Right atrium auricular region (tissue), 2 donors: ENCODE data around the gene MMP25. TPM values are rescaled to one million over a fixed set of nuclear protein-coding genes. Genes with fewer than 3 reads are reported as not detected.
A peak's percentile ranks its signal among the peaks of the same experiment; 100 is the strongest.
"Not testable (repeated sequence)": the region's sequence is repeated elsewhere in the genome, so short reads cannot be mapped to it uniquely, and the experiment has no call there.

Source experiments
- DNase-seq: peaks from one replicate; pipeline ENCODE4 v3.0.0-alpha.2; 2019; ENCODE audit warnings: low spot score
- H3K27ac ChIP-seq, 2 donors: fragments of 200-600 bp; sonication (generic); 1 replicate in 1 of 2; 2 replicates in 1 of 2; pipeline ENCODE4 v1.5.1; 2016 to 2019
- H3K27me3 ChIP-seq, 2 donors: fragments of 200-600 bp; sonication (generic); one replicate each; pipeline versions ENCODE4 v1.5.1 to v1.6.0; 2017 to 2019
- H3K36me3 ChIP-seq: fragments of 200-600 bp; sonication (generic); one replicate; pipeline ENCODE4 v1.5.1; 2016
- H3K4me1 ChIP-seq, 2 donors: fragments of 200-600 bp; sonication (generic); one replicate each; pipeline versions ENCODE4 v1.5.1 to v1.6.0; 2017 to 2019
- H3K4me3 ChIP-seq, 2 donors: fragments of 200-600 bp; sonication (generic); 1 replicate in 1 of 2; 2 replicates in 1 of 2; pipeline ENCODE4 v1.5.1; 2017 to 2019; ENCODE audit warnings: mild to moderate bottlenecking in 1 of 2, moderate library complexity in 1 of 2
- H3K9me3 ChIP-seq, 2 donors: fragments of 200-600 bp; sonication (generic); one replicate each; pipeline ENCODE4 v1.5.1; 2019
- CTCF ChIP-seq, 2 donors: fragments of 200-600 bp; sonication (generic); IDR thresholded peaks; one replicate each; pipeline ENCODE4 v1.5.1; 2019; ENCODE audit warnings: antibody characterized with exemption in 2 of 2
- total RNA-seq, 2 donors: library from RNA; depleted of rRNA; stranded (reverse); fragments of >200 nt; gene quantifications; one replicate each; pipeline ENCODE4 v1.1.0, GENCODE V29; 2016

Gene MMP25
- total RNA-seq, 2 donors from 2014 or later, result 0.30 to 1.7 TPM

DNA sequence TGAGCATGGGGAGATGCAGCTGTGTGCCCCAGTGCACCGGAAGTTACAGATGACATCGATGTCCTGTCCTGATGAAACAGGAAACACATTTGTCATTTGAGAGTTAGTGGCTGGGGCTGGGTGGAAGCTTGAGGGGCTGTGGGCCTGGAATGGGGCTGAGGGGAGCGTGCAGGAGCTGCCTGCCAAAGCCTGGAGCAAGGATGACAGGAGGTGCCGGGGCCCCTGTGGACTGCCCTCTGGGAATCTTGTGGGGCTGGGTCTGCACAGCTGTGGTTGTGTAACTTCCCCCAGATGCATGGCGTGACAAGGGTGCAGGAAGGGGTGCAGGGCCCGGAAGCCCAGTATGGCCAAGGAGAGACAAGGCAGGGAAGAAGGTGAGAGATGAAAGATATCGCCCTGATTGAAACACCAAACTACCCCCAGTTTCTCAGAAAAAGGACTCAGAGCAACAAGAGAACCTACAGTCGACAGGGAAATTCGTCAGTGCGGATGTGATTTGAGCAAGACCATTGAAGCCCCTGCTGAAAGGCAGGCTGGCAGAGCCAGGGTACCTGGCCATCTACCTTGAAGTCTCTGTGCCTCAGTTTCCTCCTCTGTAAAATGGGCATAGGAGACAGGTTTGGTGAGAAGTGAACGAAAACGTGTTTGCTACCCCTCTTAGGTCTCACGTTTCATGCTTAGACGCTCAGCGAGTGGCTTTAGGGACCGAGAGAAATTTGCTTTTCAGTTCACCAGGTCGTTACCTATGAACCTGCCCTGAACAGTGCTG lies 8.8 kb downstream of the MMP25 start:
- no peak overlapping the region for H3K4me3 ChIP-seq
- no peaks in the 10 kb centered on the region for H3K9me3 ChIP-seq
- no peak for DNase-seq
- H3K4me1 ChIP-seq, result peaks cover 0 to 19% of the 10 kb centered on the region in 2 donors
- no peaks in the 10 kb centered on the region for H3K27me3 ChIP-seq
- H3K27ac ChIP-seq, result no peak overlapping the region
- TF ChIP-seq CTCF (IDR thresholded peaks at IDR 0.05), result no peak
- no peaks in the 10 kb centered on the region for H3K36me3 ChIP-seq

DNA sequence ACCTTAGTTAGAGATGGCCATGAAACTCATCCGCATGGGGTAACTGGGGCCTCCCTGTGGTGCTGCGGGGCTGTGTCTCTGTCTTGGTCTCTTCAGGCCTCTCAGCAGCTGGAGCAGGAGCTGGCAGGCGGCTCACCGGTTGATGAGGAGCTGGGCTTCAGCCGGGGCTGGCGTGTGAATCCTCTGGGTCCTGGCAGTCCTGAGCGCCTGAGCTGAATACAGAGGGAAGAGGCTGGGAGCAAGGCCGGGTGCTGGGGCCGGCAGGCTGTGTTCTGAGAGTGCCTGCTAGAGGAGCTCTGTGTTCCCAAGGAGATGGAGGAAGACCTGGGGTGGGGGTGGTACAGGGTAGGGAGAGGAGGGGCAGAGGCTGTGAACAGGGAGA lies 9.4 kb downstream of the MMP25 start:
- not testable (repeated sequence) for H3K27me3 ChIP-seq, H3K36me3 ChIP-seq, H3K4me3 ChIP-seq, H3K9me3 ChIP-seq, DNase-seq, H3K27ac ChIP-seq
- peaks cover 0 to 21% of the 10 kb centered on the region in 2 donors for H3K4me1 ChIP-seq

DNA sequence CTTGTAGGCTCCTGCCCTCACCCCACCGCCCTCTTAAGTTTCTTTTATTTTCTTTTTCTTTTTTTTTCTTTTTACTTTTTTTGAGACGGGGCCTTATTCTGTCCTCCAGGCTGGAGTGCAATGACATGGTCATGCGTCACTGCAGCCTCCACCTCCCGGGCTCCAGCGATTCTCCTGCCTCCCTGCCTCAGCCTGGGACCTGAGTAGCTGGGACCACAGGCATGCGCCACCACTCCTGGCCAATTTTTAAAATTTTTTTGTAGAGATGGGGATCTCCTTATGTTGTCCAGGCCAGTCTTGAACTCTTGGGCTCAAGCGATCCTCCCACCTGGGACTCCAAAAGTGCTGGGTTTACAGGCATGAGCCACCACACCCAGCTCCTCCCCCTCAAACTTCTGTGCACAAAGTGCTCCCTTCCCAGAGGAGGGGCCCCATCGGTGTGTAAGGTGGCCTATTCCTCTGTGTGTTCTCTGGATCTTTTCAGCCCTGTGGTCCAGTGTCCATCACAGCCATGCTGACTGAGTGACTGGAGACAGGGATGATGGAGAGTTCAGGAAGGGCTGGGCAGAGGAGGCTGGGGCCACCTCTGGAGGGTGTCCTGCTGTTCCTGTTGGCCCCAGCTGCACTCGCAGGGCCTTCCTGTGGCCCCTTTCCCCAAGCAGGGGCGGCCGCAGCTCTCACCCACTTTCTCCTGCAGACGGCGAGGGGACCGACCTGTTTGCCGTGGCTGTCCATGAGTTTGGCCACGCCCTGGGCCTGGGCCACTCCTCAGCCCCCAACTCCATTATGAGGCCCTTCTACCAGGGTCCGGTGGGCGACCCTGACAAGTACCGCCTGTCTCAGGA lies 10.2 kb downstream of the MMP25 start:
- no peak for DNase-seq
- Histone ChIP-seq H3K27me3 (no peaks in the 10 kb centered on the region), H3K27ac (no peak overlapping the region), H3K4me3 (no peak overlapping the region), H3K36me3 (no peaks in the 10 kb centered on the region), H3K4me1 (peaks cover 0 to 21% of the 10 kb centered on the region in 2 donors), H3K9me3 (no peaks in the 10 kb centered on the region)
- TF ChIP-seq CTCF (IDR thresholded peaks at IDR 0.05), result no peak

DNA sequence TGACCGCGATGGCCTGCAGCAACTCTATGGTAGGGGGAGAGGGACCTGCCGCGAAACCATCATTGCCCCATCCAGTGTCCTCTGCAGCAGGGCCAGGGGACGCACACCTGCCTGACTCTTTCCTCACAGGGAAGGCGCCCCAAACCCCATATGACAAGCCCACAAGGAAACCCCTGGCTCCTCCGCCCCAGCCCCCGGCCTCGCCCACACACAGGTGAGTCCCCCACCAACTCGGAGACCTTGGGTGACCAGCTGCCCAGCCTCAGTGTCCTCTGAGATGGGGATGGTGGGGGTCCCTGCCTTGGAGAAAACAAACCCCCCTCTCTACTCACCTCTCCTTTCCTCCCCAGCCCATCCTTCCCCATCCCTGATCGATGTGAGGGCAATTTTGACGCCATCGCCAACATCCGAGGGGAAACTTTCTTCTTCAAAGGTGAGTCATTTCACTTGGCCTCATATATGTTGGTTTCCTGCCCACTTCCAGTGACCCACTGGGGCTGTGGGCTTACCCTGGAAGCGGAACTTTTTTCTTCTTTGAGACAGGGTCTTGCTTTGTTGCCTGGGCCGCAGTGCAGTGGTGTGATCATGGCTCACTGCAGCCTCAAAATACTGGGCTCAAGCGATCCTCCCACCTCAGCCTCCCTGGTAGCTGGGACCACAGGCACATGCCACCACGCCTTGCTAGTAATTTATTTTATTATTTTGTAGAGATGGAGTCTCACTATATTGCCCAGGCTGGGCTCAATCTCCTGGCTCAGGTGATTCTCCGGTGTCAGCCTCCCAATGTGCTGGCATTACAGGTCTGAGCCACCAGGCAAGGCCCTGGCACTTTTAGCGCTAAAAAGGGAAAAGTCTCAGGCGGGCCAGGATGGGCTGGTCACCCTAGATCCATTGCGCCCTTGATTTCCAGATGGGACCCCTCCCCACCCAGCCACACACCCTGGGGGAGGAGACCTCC lies 11.1 kb downstream of the MMP25 start:
- no peaks in the 10 kb centered on the region for H3K9me3 ChIP-seq
- DNase-seq, result no peak
- H3K27ac ChIP-seq, result no peak overlapping the region
- no peak for TF ChIP-seq CTCF (IDR thresholded peaks at IDR 0.05)
- H3K27me3 ChIP-seq, result no peaks in the 10 kb centered on the region
- H3K4me3 ChIP-seq, result peak overlapping the region in 1 of 2 donors; percentile 95
- H3K36me3 ChIP-seq, result no peaks in the 10 kb centered on the region
- peaks cover 0 to 21% of the 10 kb centered on the region in 2 donors for H3K4me1 ChIP-seq

DNA sequence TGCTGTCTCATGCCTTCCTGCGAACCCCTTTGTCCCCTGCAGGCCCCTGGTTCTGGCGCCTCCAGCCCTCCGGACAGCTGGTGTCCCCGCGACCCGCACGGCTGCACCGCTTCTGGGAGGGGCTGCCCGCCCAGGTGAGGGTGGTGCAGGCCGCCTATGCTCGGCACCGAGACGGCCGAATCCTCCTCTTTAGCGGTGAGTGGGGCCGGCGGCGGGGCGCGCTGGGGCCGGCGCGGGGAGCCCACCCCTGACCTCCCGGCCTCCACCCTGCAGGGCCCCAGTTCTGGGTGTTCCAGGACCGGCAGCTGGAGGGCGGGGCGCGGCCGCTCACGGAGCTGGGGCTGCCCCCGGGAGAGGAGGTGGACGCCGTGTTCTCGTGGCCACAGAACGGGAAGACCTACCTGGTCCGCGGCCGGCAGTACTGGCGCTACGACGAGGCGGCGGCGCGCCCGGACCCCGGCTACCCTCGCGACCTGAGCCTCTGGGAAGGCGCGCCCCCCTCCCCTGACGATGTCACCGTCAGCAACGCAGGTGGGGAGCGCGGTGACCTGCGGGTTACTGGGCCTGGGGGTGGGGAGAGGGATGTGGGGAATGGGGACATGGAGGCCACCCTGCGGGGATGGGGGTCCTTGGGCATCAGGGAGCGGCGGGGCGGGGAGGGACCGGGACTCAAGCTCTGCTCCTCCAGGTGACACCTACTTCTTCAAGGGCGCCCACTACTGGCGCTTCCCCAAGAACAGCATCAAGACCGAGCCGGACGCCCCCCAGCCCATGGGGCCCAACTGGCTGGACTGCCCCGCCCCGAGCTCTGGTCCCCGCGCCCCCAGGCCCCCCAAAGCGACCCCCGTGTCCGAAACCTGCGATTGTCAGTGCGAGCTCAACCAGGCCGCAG lies 12.0 kb downstream of the MMP25 start:
- H3K4me3 ChIP-seq, result peak overlapping the region; percentile 68 to 95
- H3K9me3 ChIP-seq, result no peaks in the 10 kb centered on the region
- no peaks in the 10 kb centered on the region for H3K36me3 ChIP-seq
- H3K4me1 ChIP-seq, result peaks cover 0 to 21% of the 10 kb centered on the region in 2 donors
- no peak for DNase-seq
- no peaks in the 10 kb centered on the region for H3K27me3 ChIP-seq
- peak overlapping the region in 1 of 2 donors; percentile 83 for H3K27ac ChIP-seq
- TF ChIP-seq CTCF (IDR thresholded peaks at IDR 0.05), result no peak
